GM19023 (cell line): ENCODE measurements around the gene CABP7.

Experiments
- ATAC-seq: cut with Tn5 transposase; IDR thresholded peaks from one replicate; pipeline ENCODE4 v1.9.1; 2021; ENCODE audit warnings: mild to moderate bottlenecking, moderate library complexity; ENCODE audit not compliant: unreplicated experiment

The CABP7 gene

GRCh38 chr22:29719899-29720645 is at the start of gene CABP7:
TSS of gene CABP7 (plus strand) at chr22:29720003. CDS start at chr22:29720425, 422 bp downstream.
- ATAC-seq = no peak

GRCh38 chr22:29670626-29671025 is 49.2 kb upstream of the CABP7 start:
- no peak for ATAC-seq

GRCh38 chr22:29673361-29674066 is 46.3 kb upstream of the CABP7 start:
- ATAC-seq = no peak

GRCh38 chr22:29674121-29674520 is 45.7 kb upstream of the CABP7 start:
- ATAC-seq = no peak

- ATAC-seq = no peak
Observed at GRCh38 chr22:29679316-29679715, 40.5 kb upstream of the CABP7 start.

GRCh38 chr22:29683536-29683935 is 36.3 kb upstream of the CABP7 start:
- ATAC-seq = no peak

- ATAC-seq = no peak
Observed at GRCh38 chr22:29684244-29684643, 35.6 kb upstream of the CABP7 start.

GRCh38 chr22:29689206-29689879 is 30.5 kb upstream of the CABP7 start:
- ATAC-seq = no peak

GRCh38 chr22:29689880-29690213 is 30.0 kb upstream of the CABP7 start:
- ATAC-seq = no peak

GRCh38 chr22:29690476-29690875 is 29.3 kb upstream of the CABP7 start:
- no peak for ATAC-seq

GRCh38 chr22:29691636-29692326 is 28.0 kb upstream of the CABP7 start:
- ATAC-seq = no peak

GRCh38 chr22:29692327-29692640 is 27.5 kb upstream of the CABP7 start:
- ATAC-seq = no peak

GRCh38 chr22:29693161-29693560 is 26.6 kb upstream of the CABP7 start:
- ATAC-seq = no peak

- ATAC-seq = no peak
Observed at GRCh38 chr22:29693671-29694070, 26.1 kb upstream of the CABP7 start.

- ATAC-seq = no peak
Observed at GRCh38 chr22:29695129-29695926, 24.5 kb upstream of the CABP7 start.

- no peak for ATAC-seq
Observed at GRCh38 chr22:29697853-29698598, 21.8 kb upstream of the CABP7 start.

GRCh38 chr22:29700206-29700899 is 19.4 kb upstream of the CABP7 start:
- ATAC-seq = no peak

- ATAC-seq = no peak
Observed at GRCh38 chr22:29700900-29701154, 19.0 kb upstream of the CABP7 start.

GRCh38 chr22:29701155-29701999 is 18.4 kb upstream of the CABP7 start:
- no peak for ATAC-seq
